Upper lobe of right lung (tissue), 1 donor: ENCODE measurements around the gene NTM. TPM values are rescaled to one million over a fixed set of nuclear protein-coding genes. Genes with fewer than 3 reads are reported as not detected.
A peak's percentile ranks its signal among the peaks of the same experiment; 100 is the strongest.

ENCODE experiments used
- ATAC-seq: fragments of 200-7000 bp; cut with Tn5 transposase; one replicate; pipeline ENCODE4 v1.9.1; 2020; ENCODE audit warnings: mild to moderate bottlenecking, moderate library complexity
- DNase-seq: peaks from one replicate; pipeline ENCODE4 v3.0.0-alpha.2; 2020
- H3K27ac ChIP-seq: fragments of 200-600 bp; one replicate; pipeline ENCODE4 v1.8.0; 2022
- H3K27me3 ChIP-seq: fragments of 200-600 bp; one replicate; pipeline ENCODE4 v1.8.0; 2022; ENCODE audit warnings: mild to moderate bottlenecking
- H3K36me3 ChIP-seq: fragments of 200-600 bp; one replicate; pipeline ENCODE4 v1.8.0; 2022
- H3K4me1 ChIP-seq: fragments of 200-600 bp; one replicate; pipeline ENCODE4 v1.8.0; 2022
- H3K4me3 ChIP-seq: fragments of 200-600 bp; one replicate; pipeline ENCODE4 v1.8.0; 2022; ENCODE audit warnings: mild to moderate bottlenecking
- H3K9me3 ChIP-seq: fragments of 200-600 bp; one replicate; pipeline ENCODE4 v1.8.0; 2022
- intact Hi-C: fragments of 100-400 bp; cut with DNase I; formaldehyde crosslinking; loops from one replicate; pipeline ENCODE4 v1.11.0; 2022
- total RNA-seq: library from RNA; stranded (reverse); fragmentation: NEBNext Ultra II Directional; extraction: Animal tissue kit (Norgen Biotek cat#: 25700); gene quantifications from one replicate; pipeline ENCODE4 v1.2.1, GENCODE V29; 2021
- TF ChIP-seq, protein P1 (sequence below): fragments of 200-600 bp; IDR thresholded peaks from one replicate; pipeline ENCODE4 v1.8.0; 2022; ENCODE audit warnings: antibody characterized with exemption
- donor health status: DM: no; HTN: yes; CAD: no; lungs with severe emphysema.

NTM gene
- total RNA-seq, 1 donor from 2014 or later, result 3.7 TPM

DNA sequence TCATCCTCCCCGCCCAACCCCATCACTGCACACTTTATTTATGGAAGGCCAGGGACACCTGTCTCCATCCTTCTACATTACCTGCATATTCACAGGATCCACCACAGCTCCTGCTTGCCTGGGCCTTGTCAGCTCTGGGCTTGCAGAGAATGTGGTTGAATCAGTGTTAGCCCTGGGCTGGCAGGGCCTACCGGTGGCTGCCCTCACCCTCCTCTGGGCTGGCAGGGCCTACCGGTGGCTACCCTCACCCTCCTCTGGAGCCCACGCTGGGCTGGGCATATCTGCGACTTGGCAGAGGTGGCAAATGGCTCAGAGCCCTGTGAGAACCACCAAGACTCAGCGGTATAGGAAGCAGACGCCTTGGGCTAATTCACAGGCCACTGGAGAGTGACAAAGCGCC lies 300.9 kb downstream of the NTM start:
- Histone ChIP-seq H3K9me3 (no peaks in the 10 kb centered on the region), H3K4me1 (no peaks in the 10 kb centered on the region), H3K27ac (no peak overlapping the region), H3K4me3 (no peak overlapping the region), H3K36me3 (no peaks in the 10 kb centered on the region), H3K27me3 (peaks cover 6% of the 10 kb centered on the region)
- TF ChIP-seq, protein P1, sequence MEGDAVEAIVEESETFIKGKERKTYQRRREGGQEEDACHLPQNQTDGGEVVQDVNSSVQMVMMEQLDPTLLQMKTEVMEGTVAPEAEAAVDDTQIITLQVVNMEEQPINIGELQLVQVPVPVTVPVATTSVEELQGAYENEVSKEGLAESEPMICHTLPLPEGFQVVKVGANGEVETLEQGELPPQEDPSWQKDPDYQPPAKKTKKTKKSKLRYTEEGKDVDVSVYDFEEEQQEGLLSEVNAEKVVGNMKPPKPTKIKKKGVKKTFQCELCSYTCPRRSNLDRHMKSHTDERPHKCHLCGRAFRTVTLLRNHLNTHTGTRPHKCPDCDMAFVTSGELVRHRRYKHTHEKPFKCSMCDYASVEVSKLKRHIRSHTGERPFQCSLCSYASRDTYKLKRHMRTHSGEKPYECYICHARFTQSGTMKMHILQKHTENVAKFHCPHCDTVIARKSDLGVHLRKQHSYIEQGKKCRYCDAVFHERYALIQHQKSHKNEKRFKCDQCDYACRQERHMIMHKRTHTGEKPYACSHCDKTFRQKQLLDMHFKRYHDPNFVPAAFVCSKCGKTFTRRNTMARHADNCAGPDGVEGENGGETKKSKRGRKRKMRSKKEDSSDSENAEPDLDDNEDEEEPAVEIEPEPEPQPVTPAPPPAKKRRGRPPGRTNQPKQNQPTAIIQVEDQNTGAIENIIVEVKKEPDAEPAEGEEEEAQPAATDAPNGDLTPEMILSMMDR, result no peak
- intact Hi-C loops, result no loop called here
- DNase-seq (no peak), ATAC-seq (no peak)

DNA sequence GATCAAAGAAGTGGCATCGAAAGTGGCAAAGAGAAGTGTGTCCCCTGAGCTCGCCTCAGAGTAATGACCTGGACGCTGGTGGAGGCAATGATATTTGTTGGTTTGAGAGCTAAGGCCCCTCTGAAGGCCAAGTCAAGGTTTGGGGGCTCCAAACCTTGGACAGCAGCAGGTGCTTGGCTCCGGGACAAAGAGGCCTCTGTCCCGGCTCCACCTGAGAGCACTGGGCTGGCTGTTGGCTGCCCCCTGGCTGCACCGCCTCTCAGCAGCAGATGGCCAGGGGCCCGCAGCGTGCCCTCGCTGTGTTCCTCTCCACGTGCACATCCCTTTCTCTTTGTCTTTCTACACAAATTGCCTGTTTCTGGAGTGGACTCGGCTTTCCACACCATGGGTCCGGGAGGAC lies 301.3 kb downstream of the NTM start:
- Histone ChIP-seq H3K27ac (no peak overlapping the region), H3K9me3 (no peaks in the 10 kb centered on the region), H3K4me1 (no peaks in the 10 kb centered on the region), H3K36me3 (no peaks in the 10 kb centered on the region), H3K27me3 (peaks cover 2% of the 10 kb centered on the region), H3K4me3 (no peak overlapping the region)
- ATAC-seq (no peak), DNase-seq (no peak)
- intact Hi-C loops, result no loop called here
- TF ChIP-seq, protein P1, result no peak

DNA sequence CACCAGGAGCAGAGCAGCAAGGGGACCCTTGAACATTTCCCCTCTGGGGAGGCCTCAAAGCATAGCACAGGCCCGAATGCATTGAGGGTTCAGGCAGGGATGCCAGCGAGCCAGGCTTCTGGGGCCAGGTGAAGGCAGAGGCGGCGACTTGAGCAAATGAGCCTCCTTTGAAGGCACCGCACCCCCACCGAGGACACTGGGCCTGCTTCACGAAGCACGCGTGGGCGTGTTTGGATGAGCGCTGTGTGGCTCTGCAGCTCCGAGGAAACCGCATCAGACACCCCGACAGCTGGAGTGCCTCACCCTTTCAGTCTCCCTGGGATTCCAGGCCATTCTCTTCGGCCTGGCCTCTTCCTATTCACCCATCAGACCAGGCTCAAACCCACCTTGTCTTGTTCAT lies 301.8 kb downstream of the NTM start:
- Histone ChIP-seq H3K4me1 (no peaks in the 10 kb centered on the region), H3K9me3 (no peaks in the 10 kb centered on the region), H3K27me3 (no peaks in the 10 kb centered on the region), H3K27ac (no peak overlapping the region), H3K4me3 (no peak overlapping the region), H3K36me3 (no peaks in the 10 kb centered on the region)
- intact Hi-C loops, result no loop called here
- DNase-seq (no peak), ATAC-seq (no peak)
- TF ChIP-seq, protein P1, result no peak

DNA sequence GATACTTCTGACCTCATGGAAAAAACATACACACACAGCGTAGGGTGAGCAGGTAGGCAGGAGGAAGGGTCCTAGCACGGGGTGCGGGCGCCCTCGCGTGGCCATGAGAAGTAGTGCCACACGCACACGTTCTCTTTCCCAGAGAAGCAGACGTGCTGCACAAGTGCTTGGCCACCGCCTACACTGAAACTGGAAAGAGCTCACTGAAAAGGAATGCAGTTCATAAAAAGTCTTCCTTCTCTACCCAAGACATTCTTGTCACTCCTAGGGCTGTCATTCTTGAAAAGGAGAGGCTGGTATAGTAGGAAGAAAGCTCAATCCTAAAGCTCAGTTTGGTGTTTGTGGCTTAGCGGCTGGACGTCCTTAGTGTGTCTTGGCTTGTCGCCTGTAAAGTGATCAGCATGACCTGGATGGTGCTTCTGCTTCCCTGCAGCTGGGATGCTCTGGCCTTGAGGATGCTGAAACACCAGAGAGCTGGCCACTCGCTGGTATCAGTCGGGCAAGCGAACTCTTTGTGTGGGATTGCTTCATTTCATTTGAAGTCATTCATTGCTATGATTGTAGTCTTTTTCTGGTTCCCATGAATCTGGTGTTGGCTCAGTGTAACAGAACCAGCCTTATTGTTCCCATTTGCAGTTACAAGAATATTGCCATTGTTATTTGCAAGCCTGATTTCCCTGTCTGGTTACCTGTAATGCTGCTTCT lies 303.8 kb downstream of the NTM start:
- ATAC-seq (peak; percentile 95), DNase-seq (peak; percentile 85)
- no peak overlapping the region for H3K27ac ChIP-seq
- intact Hi-C loops, result no loop called here
- H3K4me3 ChIP-seq, result no peak overlapping the region
- TF ChIP-seq, protein P1, result peak; percentile 92
- H3K4me1 ChIP-seq, result no peaks in the 10 kb centered on the region
- H3K36me3 ChIP-seq, result no peaks in the 10 kb centered on the region
- no peaks in the 10 kb centered on the region for H3K9me3 ChIP-seq
- H3K27me3 ChIP-seq, result no peaks in the 10 kb centered on the region

DNA sequence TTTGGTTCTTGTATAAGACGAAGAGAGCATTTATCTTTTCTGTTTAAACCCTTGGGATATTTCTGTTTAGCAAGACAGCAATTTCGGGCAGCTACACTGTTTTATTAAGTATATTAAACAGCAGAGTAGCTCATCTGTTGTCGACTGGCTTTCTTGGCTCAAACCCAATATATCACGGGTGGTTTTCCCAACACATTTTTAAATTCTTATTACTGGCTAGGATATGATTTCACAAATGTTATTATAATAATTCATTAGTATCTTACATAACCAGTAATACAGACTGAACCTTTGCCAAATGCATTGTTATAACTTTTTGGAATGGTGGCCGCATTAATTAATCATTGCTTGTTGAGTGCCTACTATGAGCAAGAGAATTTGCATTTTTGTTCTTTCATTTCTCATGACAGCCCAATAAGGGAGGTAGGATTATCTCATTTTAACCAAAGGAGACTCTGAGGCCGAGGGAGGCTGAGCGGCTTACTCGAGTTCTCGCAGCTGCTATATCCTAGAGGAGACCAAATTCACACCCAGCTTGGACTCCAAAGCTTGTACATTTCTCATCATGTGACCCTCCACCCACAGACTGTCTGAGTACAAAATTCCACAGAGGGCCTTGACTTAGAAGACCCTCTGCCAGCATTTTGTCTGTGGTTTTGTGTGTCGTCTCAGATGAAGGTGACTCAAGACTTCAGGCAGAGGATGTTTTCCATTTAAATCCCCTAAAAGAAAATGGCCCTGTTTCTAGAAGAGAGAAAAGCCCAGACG lies 304.9 kb downstream of the NTM start:
- no peak overlapping the region for H3K27ac ChIP-seq
- no peak for DNase-seq
- intact Hi-C loops, result no loop called here
- no peak overlapping the region for H3K4me3 ChIP-seq
- TF ChIP-seq, protein P1, result no peak
- no peaks in the 10 kb centered on the region for H3K9me3 ChIP-seq
- no peaks in the 10 kb centered on the region for H3K27me3 ChIP-seq
- H3K4me1 ChIP-seq, result no peaks in the 10 kb centered on the region
- ATAC-seq, result no peak
- no peaks in the 10 kb centered on the region for H3K36me3 ChIP-seq
